Measurements from ENCODE around the gene HDDC2.

The HDDC2 gene

DNA sequence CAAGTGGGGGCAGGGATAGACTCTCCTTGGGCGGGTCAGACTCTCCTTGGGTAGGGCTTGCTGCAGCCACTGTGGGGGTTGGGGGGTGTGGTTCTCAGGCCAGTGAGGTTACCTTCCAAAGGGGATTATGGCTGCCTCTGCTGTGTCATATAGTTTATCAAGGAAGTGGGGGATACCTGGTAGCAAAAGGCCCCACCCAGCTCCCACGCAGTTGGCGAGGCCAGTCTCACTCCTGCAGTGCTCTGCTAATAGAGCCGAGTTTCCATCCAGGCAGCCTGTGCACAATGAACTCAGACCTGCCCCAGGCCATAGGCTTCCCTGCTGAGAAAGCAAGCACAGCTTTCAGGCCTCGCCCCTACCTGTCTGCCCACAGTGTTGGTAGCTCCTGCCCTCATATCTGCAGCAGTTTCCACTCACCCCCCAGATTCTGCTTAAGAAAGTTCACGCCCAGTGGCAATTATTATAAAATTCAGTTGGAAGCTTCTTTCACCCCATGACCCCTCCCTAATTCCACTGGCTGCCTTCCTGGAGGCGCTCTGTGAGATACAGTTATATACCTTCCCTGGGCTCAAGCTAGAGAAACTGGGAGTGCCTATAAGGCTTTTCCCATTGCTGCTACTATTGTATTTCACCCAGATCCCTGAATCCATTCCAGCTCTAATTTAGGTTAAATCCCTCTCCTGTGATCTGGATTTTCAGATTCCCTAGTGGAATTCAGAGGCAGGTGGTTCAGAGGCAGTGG, 56.1 kb downstream of the HDDC2 start:
- TF ChIP-seq, protein P1, sequence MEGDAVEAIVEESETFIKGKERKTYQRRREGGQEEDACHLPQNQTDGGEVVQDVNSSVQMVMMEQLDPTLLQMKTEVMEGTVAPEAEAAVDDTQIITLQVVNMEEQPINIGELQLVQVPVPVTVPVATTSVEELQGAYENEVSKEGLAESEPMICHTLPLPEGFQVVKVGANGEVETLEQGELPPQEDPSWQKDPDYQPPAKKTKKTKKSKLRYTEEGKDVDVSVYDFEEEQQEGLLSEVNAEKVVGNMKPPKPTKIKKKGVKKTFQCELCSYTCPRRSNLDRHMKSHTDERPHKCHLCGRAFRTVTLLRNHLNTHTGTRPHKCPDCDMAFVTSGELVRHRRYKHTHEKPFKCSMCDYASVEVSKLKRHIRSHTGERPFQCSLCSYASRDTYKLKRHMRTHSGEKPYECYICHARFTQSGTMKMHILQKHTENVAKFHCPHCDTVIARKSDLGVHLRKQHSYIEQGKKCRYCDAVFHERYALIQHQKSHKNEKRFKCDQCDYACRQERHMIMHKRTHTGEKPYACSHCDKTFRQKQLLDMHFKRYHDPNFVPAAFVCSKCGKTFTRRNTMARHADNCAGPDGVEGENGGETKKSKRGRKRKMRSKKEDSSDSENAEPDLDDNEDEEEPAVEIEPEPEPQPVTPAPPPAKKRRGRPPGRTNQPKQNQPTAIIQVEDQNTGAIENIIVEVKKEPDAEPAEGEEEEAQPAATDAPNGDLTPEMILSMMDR (conservative IDR thresholded peaks at IDR 0.05; ENCODE audit: low read length) = no peak
- no peak for DNase-seq (ENCODE audit: low read depth)
- no peak overlapping the region for H3K4me3 ChIP-seq (ENCODE audit: low read length)

DNA sequence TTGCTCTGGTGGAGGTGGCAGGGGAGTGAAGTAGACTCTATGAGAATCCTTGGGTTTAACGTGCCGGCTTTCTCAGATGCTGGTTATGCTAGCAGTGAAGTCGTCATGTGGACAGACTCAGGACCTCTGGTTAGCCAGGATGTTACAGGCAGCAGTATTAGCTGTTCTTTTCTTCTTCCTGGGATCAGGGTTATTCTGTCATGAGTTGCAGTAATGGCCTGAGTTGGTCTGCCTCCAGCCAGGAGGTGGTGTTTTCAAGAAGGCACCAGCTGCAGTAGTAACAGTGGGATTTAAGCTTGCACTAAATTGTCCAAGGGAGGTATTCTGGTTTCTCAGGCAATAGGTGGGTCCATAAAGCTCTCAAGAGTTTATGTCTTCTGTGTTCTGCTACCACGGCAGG, 56.7 kb downstream of the HDDC2 start:
- TF ChIP-seq, protein P1 (conservative IDR thresholded peaks at IDR 0.05; ENCODE audit: low read length) = no peak
- no peak overlapping the region for H3K4me3 ChIP-seq (ENCODE audit: low read length)
- no peak for DNase-seq (ENCODE audit: low read depth)

DNA sequence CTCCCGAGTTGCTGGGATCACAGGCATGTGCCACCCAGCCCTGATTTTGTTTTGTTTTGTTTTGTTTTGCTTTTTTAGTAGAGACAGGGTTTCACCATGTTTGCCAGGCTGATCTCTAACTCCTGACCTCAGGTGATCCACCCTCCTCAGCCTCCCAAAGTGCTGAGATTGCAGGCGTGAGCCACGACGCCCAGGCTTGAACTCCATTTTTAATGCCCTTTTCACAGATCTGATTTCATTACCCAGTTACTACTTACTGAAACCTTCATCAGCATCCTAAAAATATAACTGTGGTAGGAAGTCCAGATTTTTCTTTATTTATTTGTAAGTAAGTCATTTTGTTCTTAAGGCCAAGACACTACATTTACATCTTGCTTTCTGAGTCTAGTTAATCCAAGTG, 64.0 kb downstream of the HDDC2 start:
- DNase-seq (ENCODE audit: low read depth) = no peak
- H3K4me3 ChIP-seq (ENCODE audit: low read length) = no peak overlapping the region
- TF ChIP-seq, protein P1 (conservative IDR thresholded peaks at IDR 0.05; ENCODE audit: low read length) = no peak

DNA sequence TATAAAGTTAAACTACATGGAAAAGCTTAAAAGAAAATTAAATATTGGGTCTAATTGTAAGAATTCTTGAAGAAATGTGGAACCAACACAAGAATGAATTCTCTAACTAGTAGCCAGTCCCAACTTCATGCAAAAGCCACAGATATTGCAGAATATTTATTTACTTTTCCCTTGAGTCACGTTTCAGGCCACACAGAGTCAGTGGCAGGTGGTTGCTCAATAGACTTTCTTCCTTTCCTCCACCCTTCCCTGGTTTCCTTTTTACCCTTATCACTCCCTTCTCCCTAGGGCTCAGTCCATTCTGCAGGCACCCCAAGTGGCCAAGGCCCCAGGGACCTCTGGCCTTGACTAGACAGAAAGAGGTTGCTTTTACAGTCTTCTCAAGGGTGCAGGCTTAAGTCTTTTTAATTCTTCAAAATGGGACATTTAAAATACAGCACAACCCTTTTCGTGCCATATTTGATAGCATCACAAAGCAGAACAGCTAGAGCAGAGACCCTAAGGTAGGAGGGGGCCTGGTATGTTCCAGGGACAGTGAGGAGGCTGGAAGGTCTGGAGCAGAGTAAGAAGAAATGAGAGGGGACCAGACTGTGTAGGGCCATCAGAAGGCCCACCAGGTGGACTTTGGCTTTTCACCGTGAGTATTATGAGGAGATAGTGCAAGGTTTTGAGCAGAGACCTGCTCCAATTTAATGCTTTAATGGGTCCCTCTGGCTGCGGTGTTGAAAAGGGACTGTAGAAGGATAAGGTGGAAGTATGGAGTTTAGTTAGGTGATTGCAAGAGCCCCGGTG, 65.0 kb downstream of the HDDC2 start:
- no peak overlapping the region for H3K4me3 ChIP-seq (ENCODE audit: low read length)
- TF ChIP-seq, protein P1 (conservative IDR thresholded peaks at IDR 0.05; ENCODE audit: low read length) = no peak
- peak; percentile 65 for DNase-seq (ENCODE audit: low read depth)

DNA sequence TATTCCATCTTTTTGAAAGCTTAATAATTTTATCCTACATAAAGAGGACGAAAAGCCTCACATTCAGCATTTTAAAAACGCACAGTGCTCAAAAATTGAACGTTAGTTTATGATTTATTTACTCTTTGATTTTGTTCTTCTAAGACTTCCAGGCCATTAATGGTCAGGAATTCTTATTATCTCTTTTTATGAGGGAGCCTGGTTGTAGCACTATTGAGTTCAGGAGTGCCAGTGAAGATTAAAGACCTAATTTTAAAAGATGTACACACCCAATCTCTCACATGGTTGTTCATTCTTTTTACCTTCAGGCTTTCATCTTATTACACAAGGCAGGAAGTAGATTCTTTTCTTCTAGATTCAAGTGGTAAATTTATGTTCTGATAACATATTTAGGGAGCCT, 68.6 kb downstream of the HDDC2 start:
- DNase-seq (ENCODE audit: low read depth) = no peak
- TF ChIP-seq, protein P1 (conservative IDR thresholded peaks at IDR 0.05; ENCODE audit: low read length) = no peak
- no peak overlapping the region for H3K4me3 ChIP-seq (ENCODE audit: low read length)

DNA sequence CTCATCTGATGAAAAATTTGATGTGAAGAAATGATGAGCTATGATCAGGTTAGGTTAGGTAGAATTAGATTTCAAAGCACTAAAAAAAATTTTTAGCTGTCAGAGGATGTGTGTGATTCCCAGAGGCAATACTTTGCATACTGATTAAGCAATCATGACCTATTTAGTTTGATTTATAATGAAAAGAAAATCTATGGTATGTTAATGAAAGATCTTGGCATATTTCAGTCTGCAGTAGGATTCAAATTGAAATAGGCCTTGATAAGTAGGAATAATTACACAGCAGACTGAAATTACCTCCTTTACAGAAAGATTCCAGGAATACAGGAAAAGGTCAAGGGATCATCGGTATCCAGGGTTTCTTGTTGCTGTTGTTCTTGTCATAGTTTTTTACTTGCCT, 69.3 kb downstream of the HDDC2 start:
- no peak overlapping the region for H3K4me3 ChIP-seq (ENCODE audit: low read length)
- TF ChIP-seq, protein P1 (conservative IDR thresholded peaks at IDR 0.05; ENCODE audit: low read length) = no peak
- DNase-seq (ENCODE audit: low read depth) = peak; percentile 87

All from AG10803 (cell line).